Measurements from ENCODE around the gene ARF6.
"Not testable (repeated sequence)": the region's sequence is repeated elsewhere in the genome, so short reads cannot be mapped to it uniquely, and the experiment has no call there.

The ARF6 gene

DNA sequence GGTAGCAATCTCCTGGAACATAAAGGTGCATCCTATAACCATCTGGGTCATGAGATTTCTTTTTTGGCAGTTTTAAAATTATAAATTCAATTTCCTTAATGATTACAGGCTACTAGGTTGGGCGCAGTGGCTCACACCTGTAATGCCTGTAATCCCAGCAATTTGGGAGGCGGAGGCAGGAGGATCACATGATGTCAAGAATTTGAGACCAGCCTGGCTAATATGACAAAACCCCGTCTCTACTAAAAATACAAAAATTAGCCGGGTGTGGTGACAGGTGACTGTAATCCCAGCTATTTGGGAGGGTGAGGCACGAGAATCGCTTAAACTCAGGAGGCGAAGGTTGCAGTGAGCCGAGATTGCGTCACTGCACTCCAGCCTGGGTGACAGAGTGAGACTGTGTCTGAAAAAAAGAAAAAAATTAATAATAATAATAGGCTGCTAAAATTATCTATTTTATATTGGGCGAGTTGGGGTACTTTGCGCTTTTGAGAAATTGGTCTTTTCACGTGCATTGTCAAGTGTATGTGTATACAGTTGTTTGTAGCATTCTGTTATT, 17.2 kb upstream of the ARF6 start:
- DNase-seq (ENCODE audit: insufficient read length, low spot score) (no peak), FAIRE-seq (no peak)

DNA sequence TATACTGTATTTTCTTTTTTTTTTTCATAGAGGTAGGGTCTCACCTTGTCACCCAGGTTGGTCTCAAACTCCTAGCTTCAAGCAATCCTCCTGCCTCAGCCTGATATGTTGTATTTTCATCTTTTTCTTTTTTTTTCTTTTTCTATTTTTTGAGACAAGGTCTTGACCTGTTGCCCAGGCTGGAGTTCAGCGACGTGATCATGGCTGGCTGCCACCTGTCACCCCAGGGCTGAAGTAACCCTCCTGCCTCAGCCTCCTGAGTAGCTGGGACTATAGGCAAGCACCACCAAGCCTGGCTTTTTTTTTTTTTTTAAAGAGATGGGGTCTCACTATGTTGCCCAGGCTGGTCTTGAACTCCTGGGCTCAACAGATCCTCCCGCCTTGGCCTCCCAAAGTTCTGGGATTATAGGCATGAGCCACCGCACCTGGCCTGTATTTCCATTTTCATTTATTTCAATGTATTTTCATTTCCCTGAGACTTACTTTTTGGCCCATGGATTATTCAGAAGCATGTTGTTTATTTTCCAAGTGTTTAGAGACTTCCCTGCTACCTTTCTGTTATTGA, 16.2 kb upstream of the ARF6 start:
- no peak for DNase-seq (ENCODE audit: insufficient read length, low spot score)
- FAIRE-seq, result no peak

DNA sequence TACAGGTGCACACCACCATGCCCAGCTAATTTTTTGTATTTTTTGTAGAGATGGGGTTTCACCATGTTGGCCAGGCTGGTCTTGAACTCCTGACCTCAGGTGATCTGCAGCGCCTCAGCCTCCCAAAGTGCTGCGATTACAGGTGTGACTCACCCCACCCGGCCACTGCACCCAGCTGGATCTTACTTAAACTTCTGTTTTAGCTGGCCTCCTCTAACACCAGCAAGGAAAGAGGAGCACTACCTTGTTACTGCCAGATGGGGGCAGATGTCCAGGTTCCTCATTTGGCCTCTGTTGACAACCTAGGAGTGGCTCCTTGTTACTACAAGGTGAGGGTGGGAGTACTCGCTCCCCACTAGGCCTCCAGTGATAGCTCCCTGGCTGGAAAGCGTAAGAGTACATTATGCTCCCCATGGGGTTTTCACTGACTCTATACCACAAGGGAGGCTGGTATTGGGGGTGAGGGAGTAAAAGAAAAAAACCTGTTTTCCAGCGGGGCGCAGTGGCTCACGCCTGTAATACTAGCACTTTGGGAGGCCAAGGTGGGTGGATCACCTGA, 13.2 kb upstream of the ARF6 start:
- DNase-seq (ENCODE audit: insufficient read length, low spot score), result peak; percentile 51
- FAIRE-seq, result no peak

- DNase-seq (ENCODE audit: insufficient read length, low spot score) (no peak), FAIRE-seq (no peak)
Observed at GRCh38 chr14:49880267-49881064, 12.4 kb upstream of the ARF6 start.

DNA sequence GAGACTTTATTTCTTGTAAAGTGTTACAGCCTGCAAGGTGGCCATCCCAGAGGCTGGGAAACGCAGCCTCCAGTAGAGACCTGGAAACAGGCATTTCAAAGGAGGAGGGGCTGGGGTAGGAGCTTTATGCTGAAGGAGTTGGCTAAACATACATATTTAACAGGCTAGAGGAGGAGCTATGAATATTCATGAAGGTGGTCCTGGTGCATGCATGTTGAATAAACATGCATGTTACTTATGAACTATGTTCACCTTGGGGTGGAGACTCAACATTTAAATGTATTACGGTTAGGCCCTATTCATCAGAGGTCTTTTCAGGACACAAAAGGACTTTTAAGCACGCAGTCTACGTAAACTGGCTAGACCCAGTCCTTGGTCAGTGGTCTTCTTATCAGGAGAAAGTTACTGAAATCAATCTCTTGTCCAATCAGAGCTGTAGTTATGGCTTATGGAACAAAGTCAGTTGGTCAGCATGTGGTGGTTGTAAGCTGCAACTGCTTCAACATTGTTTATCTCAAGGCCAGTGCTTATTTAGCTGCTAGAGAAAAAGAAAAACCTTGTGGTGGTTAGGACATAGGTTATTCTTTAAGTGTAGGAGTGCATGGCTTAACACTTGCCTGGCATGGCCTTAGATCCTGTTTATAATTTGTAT, 11.4 kb upstream of the ARF6 start:
- no peak for FAIRE-seq
- no peak for DNase-seq (ENCODE audit: insufficient read length, low spot score)

- DNase-seq (ENCODE audit: insufficient read length, low spot score) (no peak), FAIRE-seq (no peak)
Observed at GRCh38 chr14:49882826-49883694, 9.8 kb upstream of the ARF6 start.

DNA sequence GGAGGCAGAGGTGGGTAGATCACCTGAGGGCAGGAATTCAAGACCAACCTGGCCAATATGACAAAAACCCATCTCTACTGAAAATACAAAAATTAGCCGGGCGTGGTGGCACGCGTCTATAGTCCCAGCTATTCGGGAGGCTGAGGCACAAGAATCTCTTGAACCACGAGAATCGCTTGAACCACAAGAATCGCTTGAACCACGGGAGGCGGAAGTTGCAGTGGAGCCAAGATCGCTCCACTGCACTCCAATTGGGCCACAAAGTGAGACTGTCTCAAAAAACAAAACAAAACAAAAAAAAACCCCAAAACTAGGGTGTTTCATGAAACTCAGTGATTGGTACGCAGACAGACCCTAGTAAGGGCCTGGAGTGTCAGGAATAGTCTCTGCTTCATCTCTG, 6.4 kb upstream of the ARF6 start:
- DNase-seq (ENCODE audit: insufficient read length, low spot score) (no peak), FAIRE-seq (no peak)

DNA sequence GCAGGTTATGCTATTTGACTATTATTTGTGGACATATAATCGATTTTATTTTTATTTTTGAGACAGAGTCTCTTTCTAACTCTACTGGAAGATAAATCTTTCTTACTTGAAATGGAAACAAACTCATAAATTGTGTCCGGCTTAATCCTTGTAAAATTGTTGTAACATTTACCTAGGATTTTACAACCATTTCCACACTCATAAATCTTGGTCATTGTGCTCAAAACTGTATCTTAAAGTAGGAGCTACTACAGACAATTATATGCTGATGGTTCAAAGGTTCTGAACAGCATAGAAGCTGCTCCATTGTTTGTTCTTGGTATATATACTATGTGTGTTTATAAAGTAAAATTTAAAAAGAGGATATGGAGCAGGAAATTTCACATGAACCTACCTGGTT, 4.6 kb upstream of the ARF6 start:
- no peak for DNase-seq (ENCODE audit: insufficient read length, low spot score)
- no peak for FAIRE-seq

DNA sequence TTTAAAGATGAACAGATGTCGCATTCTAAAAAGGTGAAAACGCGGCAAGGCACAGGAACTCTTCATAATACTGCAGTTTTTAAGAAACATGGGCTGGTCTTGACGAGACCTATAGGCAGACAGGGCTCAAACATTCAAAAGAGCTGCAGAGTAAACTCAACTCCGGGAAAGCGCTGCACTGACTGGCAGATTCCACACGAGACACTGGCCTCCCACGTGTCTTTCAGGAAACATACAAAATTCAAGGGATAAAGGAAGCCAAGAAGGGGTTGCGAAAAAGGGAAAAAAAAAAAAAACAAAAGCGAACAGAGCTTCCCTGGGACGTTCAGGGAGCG, 614 bp upstream of the ARF6 start:
- peak; percentile 76 for DNase-seq (ENCODE audit: insufficient read length, low spot score)
- no peak for FAIRE-seq

- FAIRE-seq, result no peak
- DNase-seq (ENCODE audit: insufficient read length, low spot score), result no peak
Observed at GRCh38 chr14:49893309-49894213, 679 bp downstream of the ARF6 start.

- not testable (repeated sequence) for FAIRE-seq; DNase-seq (ENCODE audit: insufficient read length, low spot score)
Observed at GRCh38 chr14:49894214-49895107, 1.6 kb downstream of the ARF6 start.

DNA sequence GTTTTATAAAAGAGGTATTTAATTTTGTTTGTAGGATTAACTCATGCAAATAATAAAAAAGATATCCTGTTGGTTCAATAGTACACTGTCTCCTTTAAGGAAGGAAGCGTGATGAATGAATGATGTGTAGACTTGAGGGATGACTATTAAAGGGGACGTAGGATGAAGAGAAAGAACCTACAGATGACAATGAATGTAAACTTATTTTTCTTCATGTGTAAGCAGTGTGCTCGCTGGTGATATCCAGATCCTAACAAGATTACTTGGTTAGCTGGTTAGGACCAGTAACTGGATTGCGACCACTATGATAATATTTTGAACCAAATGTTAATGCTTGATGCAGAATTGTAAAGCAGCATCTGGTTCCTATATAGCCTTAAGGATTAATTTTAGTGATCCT, 2.6 kb downstream of the ARF6 start:
- no peak for DNase-seq (ENCODE audit: insufficient read length, low spot score)
- no peak for FAIRE-seq

DNA sequence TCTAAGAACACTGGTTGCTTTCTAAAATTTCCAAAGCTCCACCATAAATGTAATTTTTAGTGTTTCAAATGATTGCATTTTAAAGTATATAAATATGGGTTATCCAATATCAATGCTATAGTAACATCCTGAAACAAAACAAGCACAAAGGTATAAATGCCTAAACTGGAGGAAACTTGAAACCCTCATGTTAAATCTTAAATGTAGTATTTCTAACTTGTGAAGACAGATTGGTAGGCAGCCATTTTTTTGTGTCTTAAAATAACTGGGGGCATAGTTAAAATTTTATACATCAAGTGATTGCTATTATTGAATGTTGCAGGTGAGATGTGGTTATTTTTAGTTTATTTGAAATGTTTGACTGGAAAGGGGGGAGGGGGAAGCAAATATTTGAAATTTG, 3.4 kb downstream of the ARF6 start:
- FAIRE-seq; DNase-seq (ENCODE audit: insufficient read length, low spot score): not testable (repeated sequence)

- FAIRE-seq (no peak), DNase-seq (ENCODE audit: insufficient read length, low spot score) (no peak)
Observed at GRCh38 chr14:49896966-49897365, 4.1 kb downstream of the ARF6 start.

DNA sequence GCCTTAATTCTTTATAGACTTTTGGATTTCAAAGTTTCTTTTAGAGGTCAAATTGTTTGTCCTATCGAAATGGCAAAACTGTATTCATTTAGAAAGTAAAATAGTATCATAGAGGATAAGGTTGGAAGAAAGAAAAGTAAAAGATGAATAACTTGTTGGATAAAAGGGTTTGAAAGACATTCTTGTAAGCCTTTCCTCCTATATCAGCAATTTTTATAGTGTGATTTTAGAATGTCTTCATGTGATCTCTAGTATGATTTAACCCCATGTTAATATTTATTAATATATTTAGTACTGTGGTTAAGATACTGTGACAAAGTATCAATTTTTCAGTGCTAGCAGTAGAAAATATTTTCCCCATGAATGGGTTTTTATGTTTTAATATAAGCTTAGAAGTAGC, 4.5 kb downstream of the ARF6 start:
- FAIRE-seq, result no peak
- DNase-seq (ENCODE audit: insufficient read length, low spot score), result no peak

DNA sequence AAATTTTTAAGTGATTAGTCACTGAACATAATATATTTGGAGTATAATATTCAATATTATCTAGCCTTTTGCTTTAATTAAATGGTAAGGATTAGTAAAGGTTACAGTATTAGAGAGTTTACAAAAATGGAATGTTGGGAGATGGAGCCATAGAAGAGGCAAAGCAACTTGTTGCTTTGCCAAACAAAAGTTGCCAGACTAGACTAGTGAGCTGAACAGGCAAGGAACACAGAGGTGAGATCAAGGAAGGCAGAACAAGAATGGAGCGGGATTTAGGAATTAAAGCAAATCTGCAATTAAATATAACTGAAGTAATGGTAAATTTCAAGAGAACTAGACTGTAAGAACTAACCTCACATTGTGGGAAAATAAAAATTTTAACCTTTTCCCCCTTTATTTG, 5.1 kb downstream of the ARF6 start:
- no peak for DNase-seq (ENCODE audit: insufficient read length, low spot score)

DNA sequence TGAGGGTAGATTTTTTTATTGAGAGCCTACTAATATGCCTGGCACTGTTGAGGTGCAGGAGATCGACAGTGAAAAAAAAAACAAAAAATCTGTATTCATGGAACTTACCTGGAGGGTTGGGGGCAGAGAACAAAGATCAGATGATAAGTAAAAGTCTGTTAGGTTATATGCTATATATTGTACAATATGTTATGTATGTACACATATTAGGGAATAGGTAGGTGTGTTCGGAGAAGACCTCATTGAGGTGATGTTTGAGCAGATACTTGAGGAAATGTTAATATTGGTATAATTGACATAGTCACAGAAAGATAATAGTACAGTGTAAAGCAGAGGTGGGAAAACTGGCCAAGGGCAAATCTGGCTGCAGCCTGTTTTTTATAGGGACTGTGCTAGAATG, 5.6 kb downstream of the ARF6 start:
- no peak for FAIRE-seq

More for the DNA sequence above, 5.1 kb downstream of the ARF6 start:
- FAIRE-seq, result no peak

DNA sequence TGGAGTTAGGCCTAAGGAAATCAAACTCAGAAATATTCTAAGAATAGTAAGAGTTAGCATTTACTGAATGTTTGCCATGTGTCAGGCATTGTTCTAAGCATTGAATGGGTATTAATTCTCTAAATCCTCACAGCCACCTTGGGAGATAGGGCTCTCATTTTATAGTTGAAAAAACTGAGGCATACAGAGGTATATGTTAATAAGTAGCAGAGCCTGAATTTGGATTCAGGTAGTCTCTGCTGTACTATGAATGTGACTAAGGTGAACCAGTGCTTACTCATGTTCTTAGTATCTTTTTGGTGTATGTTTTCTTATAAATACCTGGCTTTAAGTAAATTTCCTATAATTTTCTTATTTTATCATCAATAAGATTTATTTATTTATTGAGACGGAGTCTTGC, 8.1 kb downstream of the ARF6 start:
- no peak for FAIRE-seq
- no peak for DNase-seq (ENCODE audit: insufficient read length, low spot score)

More for the DNA sequence above, 5.6 kb downstream of the ARF6 start:
- DNase-seq (ENCODE audit: insufficient read length, low spot score), result no peak

Measured in HTR-8/SVneo (cell line).